ENCODE results near the gene CYP46A1.

Gene CYP46A1

DNA sequence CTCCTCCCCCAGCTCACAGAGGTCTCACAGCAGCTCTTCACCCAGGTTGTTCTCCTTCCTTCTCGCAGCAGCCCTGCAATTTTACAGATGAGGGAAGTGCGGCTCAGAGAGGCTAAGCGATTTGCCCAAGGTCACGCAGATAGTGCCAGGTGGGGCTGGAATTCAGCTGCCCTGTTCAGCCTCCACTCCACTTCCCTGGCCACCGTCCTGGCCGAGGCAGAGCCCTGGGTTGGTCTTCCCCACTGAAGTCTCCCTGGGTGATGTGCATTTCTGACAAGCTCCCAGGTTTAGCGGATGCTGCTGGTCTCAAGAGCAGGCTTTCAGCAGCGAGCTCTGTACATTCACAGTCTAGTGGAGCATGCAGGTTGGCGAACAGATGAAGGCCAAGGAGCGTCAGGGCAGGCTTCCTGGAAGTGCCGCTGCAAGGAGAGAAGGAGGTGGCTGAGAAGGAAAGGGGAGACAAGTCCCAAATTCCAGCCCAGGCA lies 80.2 kb downstream of the CYP46A1 start:
- DNase-seq: no peak

DNA sequence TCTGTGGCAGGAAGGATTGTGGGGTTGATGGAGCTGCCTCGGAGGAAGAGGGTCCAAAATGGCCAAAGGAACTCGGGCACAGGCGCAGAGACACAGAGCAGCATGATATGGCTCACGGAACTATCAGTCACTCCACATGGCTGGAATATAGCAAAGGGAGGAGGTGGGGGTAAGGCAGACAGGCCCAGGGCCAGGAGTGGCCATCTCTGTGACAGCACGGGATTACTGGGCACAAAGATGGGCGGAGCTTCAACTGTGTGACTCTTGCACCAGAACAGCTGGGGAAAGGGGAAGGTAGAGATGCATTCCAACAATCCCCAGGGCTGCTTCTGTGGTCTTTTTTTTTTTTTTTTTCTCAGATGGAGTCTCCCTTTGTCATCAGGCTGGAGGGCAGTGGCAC lies 84.3 kb downstream of the CYP46A1 start:
- DNase-seq: no peak

DNA sequence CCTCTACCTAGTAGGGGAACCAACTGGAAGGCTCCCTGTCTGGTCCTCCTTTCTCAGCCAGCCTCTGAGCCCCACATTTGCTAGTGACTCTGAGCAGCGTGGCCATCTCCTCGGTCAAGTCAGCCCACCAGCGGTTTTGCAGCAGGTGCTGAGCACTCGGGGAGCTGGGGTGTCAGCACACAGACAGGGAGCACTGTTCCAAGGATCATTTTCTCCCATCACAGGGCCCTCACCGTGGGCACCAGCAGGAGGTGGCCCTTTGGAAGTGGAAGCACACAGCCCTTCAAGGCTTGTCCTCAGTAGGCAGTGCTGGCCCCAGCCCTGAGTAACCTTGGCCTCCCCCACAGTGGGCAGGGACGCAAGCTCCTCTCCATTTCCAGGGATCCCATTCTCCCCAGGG lies 85.0 kb downstream of the CYP46A1 start:
- DNase-seq: no peak

DNA sequence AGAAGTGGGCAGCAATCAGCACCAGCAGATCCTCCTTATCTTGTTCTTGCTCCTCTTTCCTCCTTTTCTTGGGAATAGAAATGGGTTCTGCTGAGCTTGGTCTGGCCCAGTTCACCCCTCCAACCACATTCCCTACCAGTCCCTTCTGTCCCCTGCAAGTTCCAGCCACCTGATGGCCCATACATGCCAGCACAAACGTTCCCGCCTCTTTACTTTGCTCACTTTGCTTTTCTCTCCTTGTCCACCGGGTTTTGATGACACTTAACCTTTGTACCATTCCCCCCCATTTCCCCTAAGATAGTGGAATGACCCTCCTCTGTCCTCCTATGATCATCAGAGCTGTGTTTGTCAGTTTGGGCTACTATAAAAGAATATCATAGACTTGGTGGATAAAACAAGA lies 85.7 kb downstream of the CYP46A1 start:
- no peak for DNase-seq

DNA sequence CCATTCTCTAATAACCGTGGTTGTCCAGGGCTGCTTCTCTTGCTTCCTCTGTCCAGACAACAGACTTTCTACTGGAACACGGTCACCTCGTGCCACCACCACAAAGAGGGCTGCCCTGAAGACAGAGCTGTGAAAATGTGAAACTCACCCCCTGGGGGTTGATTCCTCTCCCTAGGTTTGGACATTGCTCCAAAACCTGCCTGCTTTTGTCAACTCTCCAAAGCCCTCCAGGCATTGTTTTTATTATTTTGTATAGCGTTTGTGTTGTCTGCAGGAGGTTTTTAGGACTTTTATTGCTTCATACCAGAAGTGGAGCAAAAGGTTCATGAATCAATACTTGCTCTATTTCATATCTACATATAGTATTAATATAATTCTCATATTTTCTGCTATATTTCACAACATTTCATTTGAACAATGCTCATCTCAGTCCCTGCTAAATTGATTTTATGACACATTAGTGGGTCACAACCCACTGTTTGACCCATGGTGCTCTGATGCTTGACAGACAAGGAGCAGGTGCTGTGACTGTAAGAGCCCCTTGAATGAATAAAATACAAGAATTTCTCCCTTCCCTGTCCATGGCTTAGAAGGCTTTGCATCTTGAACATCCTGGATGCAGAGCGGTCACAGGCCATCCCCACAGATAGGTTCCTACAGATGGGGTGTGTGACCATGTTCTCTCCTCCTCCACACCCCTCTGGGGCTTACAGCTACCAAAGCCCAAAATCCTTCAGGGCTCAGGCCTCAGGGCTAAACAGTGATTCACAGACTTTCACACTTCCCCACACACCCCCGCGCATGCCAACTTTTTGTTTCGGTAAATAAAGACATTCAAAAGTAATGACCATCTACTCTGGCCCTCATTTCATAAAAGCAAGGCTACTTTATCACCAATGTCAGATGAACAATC lies 88.5 kb downstream of the CYP46A1 start:
- no peak for DNase-seq

DNA sequence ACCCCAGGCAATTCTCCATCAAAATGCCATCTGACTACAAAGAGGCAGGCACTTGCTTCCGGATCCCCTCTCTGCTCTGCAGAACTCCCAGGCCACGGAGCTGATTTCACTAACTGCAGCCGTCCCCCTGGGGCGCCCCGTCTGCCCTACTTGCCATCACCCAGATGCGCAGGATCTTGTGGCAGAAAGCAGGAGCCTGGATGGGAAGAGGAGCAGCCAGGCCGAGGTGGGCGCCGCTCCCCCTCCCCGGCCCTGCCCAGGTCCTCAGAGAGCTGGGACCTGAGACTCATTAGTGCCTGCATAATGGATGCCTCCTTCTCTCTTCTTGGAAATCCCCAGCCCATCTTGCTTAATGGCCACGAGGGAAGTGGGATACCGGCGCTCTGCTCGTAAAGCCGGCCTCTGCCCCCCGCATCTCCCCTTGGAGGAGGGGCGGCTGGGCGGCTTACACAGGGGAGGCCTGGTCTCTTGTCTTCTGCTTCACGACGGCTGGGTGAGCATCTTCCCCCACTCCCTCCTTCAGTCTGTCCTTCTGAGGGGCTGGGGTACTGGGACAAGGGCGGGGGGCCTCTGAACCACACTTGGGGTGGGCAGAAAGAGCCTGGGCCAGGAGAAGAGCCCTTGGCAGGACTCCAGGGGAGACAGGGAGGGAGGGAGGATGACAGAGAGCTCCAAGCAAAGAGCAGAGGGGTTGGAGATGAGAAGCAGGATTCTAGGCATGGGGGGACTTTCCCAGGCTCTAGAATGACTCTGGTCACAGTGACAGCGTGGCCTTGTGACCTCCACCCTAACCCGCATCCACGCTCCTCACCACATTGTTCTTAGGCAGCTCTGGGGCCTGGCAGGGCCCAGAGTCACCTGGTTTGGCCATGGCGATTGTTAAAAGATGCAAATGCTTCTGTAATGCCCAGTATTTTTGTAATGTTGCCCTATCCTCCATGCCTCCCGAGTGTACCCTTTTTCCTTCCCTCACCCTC lies 89.7 kb downstream of the CYP46A1 start:
- DNase-seq: no peak

DNA sequence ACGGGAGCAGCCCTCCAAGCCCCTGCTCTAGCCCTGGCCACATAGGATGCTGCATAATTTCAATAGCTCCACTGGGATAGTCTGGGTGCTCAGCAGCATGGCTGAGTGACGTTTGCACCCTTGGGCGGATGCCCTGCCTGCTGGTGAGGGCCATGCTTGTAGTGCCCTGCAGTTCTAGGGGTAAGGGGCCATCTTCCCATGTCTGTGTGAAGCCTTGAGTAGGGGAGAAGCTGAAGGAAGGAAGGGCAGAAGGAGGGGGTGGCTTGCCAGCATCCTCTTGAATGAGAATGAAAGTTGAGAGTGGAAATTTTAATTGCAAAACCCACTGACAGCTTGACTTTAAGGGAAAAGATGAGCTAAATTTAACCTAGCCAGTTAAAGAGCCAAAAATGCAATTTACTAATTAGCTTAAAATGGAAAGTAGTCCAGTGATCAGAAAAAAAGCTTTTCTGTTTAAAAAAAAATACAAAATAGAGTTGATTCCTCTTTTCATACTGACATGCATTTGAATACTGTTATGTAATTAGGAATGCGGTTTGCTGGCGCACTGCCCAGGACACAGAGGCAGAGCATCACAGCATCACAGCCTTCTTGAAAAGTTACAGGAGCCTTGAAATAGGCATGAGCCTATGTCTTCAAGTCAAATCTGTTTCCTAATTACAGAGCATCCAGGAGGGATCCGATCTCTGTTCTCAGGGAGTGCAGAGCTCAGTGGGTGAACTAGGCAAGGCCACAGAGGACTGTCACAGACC lies 90.6 kb downstream of the CYP46A1 start:
- no peak for DNase-seq

DNA sequence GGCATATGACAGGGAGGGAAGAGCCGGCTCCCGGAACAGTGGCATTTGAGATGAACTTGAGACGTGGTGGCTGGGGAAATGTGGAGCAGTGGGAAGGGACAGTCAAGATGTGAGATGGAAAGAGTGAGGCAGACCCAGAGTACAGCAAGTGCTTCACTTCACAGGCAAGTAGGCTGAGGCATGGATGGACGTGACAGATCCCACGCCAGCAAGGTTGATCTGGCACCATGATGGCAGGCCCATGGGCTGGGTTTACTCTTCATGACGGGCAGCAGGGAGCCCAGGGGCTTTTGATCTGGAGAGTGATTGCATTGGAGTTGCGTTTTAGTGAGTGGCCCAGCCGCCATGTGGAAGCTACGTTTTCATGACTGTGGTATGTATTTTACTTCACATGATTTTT lies 91.3 kb downstream of the CYP46A1 start:
- DNase-seq: no peak
